KBM-7 (cell line): ENCODE results near the gene RHCG.

Experiments used
- DNase-seq: peaks from one replicate; pipeline ENCODE4 v3.0.0-alpha.2; 2015
- in situ Hi-C: fragments of 300-500 bp; cut with MboI; formaldehyde crosslinking; loops from 2 replicates; pipeline ENCODE4 v1.14.3; 2020; ENCODE audit warnings: low sequenced_read_pairs, low pct_unique_long_range_greater_than_20kb, mixed read lengths

RHCG gene

DNA sequence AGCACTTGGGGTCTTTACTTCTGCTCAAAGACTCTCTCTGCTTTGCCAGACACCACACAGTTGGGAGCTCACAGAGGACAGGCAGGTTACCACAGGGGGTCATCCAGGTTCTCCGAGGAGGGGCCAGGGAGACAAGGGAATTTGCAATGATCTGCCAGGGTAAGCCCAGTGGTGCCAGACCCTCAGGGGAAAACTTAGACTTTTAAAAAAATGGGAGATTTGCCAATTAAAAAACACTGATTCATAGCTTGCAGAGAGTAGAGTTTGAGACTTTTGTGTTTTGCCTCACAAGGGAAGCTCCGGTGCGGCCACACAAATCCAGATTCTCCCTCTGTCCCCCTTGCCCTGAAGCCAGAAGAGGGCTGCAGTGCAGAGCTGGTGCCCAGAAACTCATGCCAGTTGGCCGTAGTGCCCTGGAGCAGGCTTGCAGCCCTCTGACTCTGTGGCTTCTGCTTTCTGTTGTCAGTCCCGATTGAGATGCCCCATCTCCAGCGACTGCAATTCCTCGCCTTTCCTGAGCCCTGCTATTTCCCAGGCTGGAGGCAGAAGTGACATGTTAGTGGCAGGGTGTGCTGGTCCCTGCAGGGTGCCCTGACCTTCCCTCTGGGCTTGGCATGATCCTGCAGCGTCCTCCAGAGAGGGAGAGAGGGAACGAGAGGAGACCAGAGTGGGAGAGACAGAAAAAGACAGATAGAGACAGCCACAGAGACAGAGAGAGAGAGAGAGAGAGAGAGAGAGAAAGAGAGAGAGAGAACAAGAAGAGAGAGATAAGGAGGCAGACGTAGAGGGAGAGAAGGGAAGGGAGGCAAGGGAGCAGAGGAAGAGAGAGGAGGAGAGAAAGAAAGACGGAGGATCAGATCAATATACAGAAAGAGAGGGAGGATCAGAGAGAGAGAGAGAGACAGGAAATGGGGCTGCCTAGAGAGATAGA lies 46.0 kb downstream of the RHCG start:
- in situ Hi-C loops = no loop called here
- DNase-seq = no peak

GRCh38 chr15:89448825-89449224 lies 47.6 kb downstream of the RHCG start:
- in situ Hi-C loops = no loop called here
- no peak for DNase-seq

- in situ Hi-C loops = no loop called here
- no peak for DNase-seq
Observed at GRCh38 chr15:89447676-89448075, 48.7 kb downstream of the RHCG start.

DNA sequence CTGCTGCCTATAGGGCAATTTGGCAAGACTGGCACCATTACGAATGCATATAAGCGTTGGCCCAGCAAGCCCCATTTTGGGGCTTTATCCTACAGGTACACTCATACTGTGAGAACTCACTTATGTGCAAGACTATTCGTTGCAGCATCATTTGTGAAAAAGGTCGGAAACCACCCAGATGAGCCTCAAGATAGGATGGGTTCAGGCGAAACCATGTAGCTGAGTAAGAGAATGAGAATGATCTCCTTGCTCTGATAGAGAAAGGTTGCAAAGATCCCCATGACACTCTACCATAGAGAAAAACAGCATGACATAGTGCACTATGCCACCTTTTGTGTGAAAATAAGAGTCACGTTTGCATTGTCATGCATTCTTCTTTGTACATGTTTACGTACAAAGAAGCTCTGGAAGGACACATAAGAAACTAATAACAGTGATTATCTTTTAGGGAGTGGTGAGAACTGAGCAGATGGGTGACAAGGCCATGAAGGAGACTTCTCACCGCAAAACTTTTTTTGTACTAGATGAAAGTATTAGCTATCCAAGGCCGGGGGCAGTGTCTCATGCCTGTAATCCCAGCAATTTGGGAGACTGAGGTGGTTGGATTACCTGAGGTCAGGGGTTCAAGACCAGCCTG lies 50.0 kb downstream of the RHCG start:
- in situ Hi-C loops = no loop called here
- no peak for DNase-seq

DNA sequence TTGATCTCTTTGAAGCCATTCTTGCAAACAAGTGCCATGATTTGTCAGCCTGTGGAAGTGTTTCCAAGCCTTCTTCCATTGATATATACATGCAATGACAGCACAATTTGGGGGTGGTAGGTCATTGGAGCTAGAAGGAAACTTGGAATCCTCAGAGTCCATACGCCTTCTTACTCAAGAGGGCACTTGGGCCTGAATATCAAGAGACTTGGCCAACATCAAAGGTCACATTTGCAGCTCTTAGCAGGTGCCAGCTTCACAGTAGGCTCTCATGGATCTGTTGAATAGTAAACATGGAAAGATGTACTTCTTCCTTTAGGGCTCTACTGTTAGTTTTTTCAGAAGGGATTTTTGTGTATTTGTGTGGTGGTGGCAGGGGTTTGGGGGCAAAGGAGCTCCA lies 50.9 kb downstream of the RHCG start:
- no peak for DNase-seq
- in situ Hi-C loops = no loop called here

GRCh38 chr15:89444241-89445225 lies 51.9 kb downstream of the RHCG start:
- in situ Hi-C loops = no loop called here
- no peak for DNase-seq

DNA sequence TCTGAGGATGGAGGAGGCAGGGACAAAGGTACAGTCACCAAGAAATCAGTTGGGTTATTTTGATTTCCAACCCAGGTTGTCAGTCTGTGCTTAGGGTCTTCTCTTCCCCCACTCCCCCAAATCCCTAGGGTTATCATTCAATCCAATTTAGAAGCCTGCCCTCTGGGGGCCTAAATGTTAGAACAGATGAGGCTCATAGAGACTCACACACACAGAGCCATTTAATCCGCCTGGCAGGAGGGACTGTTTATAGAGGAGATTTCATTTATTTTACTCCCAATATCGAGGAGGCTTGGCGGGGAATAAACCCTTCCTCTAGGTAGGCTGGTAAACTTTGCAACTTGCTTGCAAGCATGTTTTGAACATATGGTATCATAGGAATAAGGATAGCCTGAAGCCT lies 52.8 kb downstream of the RHCG start:
- no peak for DNase-seq
- in situ Hi-C loops = no loop called here

GRCh38 chr15:89442671-89443307 lies 53.6 kb downstream of the RHCG start:
- in situ Hi-C loops = no loop called here
- DNase-seq = peak; percentile 63

GRCh38 chr15:89442155-89442554 lies 54.2 kb downstream of the RHCG start:
- in situ Hi-C loops = no loop called here
- no peak for DNase-seq

DNA sequence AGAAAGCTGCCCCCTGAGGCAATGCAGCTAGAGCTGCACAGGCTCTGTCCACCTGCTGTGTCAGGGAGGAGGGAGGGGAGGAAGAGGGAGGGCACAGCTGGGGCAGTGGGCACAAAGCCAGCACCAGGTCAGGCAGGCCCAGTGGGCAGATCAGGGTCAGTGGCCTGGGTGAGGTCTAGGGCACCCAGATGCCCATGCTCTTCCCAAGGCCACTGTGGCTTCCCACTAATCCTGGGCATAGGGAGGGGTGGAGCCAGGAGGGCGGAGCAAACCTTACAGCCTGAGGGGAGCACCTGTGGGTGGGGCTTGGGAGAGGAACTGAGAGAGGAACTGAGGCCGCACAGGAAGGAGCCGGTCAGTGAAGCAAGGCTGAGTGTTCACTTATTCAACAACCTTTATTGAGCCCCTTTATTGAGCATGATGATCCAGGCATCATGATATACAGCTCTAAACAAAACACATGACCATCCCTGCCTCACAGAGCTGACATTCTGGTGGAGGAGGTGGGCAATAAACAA lies 55.0 kb downstream of the RHCG start:
- in situ Hi-C loops = no loop called here
- peak; percentile 64 for DNase-seq

- no peak for DNase-seq
- in situ Hi-C loops = no loop called here
Observed at GRCh38 chr15:89439764-89440163, 56.6 kb downstream of the RHCG start.

DNA sequence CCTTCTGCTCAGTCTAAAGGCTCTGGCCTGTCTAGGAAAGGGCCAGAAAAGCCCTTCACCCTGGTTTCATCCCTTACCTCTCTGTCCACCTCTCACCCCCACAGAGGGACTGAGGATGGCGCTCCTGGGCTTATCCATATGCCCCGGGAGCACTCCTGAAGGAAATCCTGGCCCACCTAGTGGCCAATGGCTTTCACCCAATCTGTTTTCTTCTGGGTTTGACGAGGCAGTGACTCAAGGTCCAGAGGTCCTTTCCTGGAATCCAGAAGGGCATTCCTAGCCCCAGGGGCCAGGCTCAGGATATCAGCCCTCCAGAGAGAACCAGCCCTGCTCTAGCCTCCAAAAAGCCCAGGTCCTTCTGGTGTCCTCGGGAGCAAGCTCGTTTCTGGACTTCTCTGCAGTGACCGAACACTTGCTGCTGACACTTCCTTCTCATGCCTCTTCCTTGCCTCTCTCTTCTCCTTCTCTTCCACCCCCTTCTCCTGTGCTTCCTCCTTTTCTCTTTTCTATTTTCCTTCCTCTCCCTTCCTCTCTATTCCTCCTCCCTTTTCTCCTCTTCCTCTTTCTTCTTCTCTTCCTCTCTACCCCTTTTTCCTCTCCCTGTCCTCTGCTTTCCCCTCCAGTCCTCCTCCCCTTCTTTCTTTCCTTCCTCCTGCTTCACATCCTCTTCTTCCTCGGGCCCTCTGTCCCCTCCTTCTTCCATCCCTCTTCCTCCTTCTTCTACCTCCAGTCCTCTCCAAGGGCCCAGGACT lies 59.6 kb downstream of the RHCG start:
- in situ Hi-C loops = no loop called here
- DNase-seq = no peak

DNA sequence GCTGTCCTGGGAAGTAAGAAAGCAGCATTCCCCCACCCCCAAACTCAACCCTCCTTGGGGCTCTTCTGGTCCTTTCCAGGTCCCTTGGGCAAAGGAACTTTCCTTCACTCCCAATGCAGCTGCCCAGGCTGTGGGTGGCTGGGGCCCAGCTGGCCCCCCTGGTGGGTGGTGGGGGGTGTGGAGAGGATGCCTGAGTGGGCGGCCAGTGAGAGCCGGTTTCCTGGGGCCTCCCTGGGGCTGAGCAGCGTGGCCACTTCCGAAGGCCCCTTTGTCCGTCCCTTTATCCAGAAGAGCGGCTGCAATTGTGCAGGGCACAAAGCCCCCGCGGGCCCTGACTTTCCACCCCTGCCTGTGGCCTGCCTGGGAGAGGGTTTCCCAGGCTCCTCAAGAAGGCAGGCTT lies 61.0 kb downstream of the RHCG start:
- DNase-seq = no peak
- in situ Hi-C loops = no loop called here

- no peak for DNase-seq
- in situ Hi-C loops = no loop called here
Observed at GRCh38 chr15:89433686-89434085, 62.7 kb downstream of the RHCG start.

DNA sequence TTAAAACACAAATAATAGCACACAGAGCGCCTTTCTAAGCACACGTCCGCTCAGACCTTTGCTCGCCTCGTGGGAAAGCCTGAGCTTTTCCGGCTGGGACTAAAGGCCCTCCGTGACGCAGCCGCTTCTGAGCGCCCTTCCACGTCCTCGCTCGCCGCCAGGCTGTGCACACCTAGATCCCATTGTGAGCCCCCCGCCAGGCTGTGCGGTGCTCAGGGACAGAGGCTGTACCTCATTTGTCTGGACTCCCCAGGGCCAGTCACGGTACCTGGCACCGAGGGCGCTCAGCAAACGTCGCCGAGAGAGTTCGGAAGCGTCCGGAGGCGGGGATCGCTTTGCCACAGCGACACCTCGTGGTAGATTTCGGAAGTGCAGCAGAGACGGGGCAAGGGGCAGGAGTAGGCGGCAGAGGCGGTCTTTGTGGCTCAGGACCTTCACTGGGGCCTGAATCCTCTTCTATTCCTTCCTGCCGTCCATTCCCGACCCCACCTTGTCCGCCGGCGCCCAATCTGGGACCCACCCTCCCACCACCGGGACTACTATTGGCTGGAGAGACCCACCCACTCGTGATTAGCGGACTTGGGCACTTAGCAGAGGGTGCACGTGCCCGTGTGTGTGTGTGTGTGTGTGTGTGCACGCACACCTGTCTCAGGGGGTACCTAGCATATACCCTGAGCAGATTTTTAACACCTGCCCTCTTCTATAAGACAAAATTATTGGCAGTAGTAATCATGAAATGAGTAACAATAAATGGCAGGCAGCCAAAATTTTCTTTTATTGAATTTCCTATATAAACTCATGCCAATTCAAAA lies 65.6 kb downstream of the RHCG start:
- in situ Hi-C loops = no loop called here
- peak; percentile 90 for DNase-seq

DNA sequence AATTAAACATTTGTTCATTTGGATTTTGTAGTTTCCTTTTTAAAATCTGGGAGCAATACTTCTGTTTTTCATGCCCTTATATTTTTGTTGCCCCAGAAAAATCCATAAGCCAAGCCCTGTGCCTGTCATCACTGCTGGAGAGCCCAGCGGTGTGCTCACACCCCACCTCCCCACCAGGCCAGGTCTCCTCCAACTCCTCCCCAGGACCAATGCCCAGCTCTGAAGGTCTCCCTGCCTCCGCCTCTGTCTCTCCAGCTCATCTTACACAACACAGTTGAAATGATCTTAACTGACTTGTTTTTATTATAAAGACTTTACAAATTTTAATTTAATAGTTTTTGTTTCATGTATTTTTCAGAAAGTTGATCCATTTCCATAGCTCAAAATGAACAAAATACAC lies 66.4 kb downstream of the RHCG start:
- no peak for DNase-seq
- in situ Hi-C loops = no loop called here

DNA sequence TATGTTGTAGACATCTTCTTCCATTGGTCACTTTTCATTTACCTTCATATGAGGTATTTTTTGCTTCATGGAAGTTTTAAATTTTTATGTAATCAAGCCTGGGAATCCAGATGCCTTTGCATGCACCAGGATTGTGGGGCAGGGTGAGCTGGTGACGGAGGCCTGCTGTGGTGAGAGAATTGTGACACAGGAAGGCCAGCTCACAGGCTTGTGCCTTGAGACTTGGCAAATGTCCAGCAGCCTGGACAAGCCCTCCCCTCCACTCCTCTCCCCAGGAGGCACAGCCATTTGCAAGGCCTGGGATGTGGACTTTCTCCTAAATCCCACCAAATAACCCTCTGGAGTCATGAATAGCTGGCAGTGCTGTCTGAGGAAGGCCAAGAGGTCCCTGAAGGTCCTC lies 67.4 kb downstream of the RHCG start:
- in situ Hi-C loops = no loop called here
- DNase-seq = no peak
